Medulla oblongata (tissue), 1 donor: ENCODE data around the gene SCO2.

ENCODE experiments used
- DNase-seq: peaks from one replicate; pipeline ENCODE4 v3.0.0-alpha.2; 2015; ENCODE audit errors: extremely low spot score

SCO2 gene

DNA sequence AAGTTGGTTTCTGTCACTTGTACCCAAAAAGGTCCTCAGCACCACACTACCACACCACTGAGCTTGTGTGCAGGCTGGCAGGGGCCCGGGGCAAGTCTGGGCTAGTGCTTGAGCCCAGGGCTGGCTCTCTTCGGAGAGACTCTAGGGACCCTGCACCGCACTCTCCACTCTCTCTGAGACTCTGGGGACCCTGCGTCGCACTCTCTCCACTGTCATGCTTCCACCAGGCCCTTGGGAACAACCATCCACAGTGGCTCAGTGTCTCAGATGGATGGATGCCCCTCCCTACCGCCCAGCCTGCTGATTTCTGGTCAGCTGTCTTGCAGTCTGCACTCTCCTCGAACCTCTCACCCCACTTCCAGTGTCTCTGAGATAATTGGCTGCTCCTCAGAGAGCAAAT, 48.5 kb downstream of the SCO2 start:
- no peak for DNase-seq

DNA sequence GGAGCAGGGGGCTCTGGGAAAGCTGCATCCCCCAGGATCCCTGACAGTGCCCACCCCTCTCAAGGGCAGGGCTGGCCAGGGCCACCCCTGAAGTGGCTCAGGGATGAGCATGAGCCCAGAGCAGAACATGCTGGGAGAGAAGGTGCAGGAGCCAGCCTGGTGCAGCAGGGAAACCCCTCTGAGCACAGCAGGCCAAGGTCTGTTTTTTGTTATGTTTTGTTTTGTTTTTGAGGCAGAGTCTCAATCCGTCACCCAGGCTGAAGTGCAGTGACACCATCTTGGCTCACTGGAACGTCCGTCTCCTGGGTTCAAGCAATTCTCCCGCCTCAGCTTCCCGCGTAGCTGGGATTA, 49.8 kb downstream of the SCO2 start:
- DNase-seq = no peak

DNA sequence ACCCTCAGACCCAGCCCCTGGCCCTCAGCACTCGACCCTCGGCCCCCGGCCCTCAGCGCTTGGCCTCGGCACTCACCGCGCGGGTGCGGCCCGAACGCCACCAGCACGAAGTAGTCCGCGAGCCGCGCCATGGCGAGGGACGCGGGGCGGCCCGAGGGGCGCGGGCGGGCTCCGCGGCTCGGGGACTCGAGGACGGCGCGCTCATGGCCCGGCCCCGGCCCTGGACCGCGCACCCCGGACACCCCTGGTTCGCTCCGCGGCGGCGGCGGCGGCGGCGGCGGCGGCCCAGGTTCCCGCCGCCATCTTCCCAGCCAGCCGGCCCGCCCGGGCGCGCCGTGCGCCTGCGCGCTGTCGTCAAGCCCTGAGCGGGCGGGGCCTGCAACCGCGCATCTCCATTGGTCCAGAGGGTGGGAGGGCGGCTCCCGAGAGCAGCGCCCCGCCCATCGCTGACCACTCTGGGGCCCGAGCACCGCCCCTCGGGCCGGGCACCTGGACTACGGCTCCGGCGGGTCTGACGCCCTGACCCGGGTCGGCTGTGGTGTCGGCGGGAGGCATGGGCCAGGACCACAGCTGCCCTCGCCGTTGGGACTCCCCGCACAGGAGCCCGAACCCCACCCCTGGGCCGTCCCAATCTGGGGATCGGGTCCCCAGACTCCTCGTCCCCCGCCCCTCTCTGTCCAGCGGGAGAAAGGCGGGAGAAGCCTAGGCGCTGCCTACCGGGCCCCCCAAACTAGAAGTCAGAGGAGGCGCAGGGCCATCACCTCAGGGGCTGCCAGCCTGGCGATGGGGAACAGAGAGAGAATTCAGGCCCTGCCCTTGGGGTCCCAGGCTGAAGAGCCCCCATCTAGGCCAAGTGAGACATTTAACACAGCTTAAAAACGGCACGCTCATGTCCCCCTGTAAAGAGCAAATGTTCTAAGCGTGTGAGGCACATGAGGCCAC, 50.4 kb downstream of the SCO2 start, which contains the start of gene SBF1:
Gene SBF1 (minus strand): TSS at position 326 of the 942 bp plus-strand sequence. CDS start 195 bp downstream, at position 131.
- DNase-seq = peak; percentile 96

DNA sequence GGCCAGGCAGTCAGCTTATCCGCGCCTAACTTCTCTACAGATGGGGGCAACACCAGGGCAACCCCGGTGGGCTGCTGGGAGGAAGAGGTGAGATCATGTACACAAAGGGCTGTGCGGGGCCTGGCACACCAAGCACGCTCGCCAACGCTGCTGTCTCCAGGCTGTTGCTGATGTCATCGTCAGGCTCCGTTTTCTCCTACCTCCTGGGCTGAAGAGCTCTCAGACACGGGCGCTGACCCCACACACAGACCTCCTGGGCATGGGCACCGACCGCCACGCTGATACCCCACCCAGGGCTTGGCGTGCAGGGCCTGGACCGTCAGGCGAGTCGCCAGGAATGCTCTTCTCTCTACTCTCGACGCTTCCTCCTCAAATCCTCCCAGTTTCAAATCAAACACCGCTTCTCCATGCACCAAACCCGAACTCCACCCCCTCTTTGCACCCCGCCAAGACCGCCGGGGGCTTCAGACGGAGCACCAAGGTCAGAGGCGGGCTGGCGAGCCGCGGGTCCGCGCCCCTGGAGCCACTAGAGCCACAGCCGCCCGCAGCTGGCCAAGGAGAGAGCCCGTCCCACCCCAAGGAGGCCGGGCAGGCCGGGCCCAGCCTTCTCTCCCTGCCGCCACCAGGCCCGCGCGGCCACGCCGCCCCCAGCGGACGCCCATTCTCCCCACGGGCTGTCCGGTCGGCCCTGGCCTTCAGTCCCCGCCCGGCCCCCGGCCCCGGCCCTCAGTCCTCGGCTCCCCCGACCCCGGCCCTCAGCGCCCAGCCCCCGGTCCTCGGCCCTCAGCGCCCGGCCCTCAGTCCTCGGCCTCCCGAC, 51.3 kb downstream of the SCO2 start:
- DNase-seq = no peak
